Mammary microvascular endothelial cell (primary cell): Measurements from ENCODE around the gene TCF7L1. TPM values are rescaled to one million over a fixed set of nuclear protein-coding genes. Genes with fewer than 3 reads are reported as not detected.

Experiments used
- total RNA-seq: library from RNA; depleted of rRNA; stranded (reverse); fragments of >200 nt; gene quantifications from 2 replicates; pipeline ENCODE4 v1.2.3, GENCODE V29; 2015

TCF7L1 gene
- 2.7 and 2.8 TPM in 2 replicates for total RNA-seq

GRCh38 chr2:85132834-85133637 is at the start of gene TCF7L1:
TCF7L1 (plus strand) TSS chr2:85133392; CDS start chr2:85133685, 293 bp downstream.

GRCh38 chr2:85327822-85328617 is 194.8 kb downstream of the TCF7L1 start, which contains the start of gene TGOLN2:
TGOLN2 (minus strand) TSS chr2:85327989; CDS start chr2:85327962, 27 bp downstream.

GRCh38 chr2:85354286-85355072 is 221.3 kb downstream of the TCF7L1 start, which contains the start of the genes ELMOD3 and RETSAT:
ELMOD3 (plus strand) TSS chr2:85354769; CDS start chr2:85357199, 2,430 bp downstream.
RETSAT (minus strand) TSS chr2:85354528; CDS start chr2:85354507, 21 bp downstream.

Other genes starting within 250 kb of the TCF7L1 start
- 13,420 and 14,223 TPM in 2 replicates for gene TMSB10, start 227.7 kb upstream of the TCF7L1 start, total RNA-seq
- 52.4 and 53.7 TPM in 2 replicates for gene KCMF1, start 162.2 kb upstream of the TCF7L1 start, total RNA-seq
- gene TGOLN2, start 194.6 kb downstream of the TCF7L1 start, total RNA-seq, result 88.4 and 101 TPM in 2 replicates
- gene RETSAT, start 221.1 kb downstream of the TCF7L1 start, total RNA-seq, result 52.6 and 56.9 TPM in 2 replicates
- 10.3 and 10.7 TPM in 2 replicates for gene ELMOD3, start 221.4 kb downstream of the TCF7L1 start, total RNA-seq